Urinary bladder (tissue), 4 donors: Measurements from ENCODE around the gene NID2. TPM values are rescaled to one million over a fixed set of nuclear protein-coding genes. Genes with fewer than 3 reads are reported as not detected.

Experiments used
- DNase-seq: peaks from one replicate; pipeline ENCODE4 v3.0.0-alpha.2; 2015; ENCODE audit errors: extremely low spot score
- H3K27ac ChIP-seq: one replicate; pipeline ENCODE4 v1.5.1; 2013; ENCODE audit warnings: low read depth, mild to moderate bottlenecking, moderate library complexity
- H3K36me3 ChIP-seq: one replicate; pipeline ENCODE4 v1.6.1; 2013; ENCODE audit warnings: mild to moderate bottlenecking, moderate library complexity; ENCODE audit not compliant: insufficient read depth
- H3K4me1 ChIP-seq: one replicate; pipeline ENCODE4 v1.6.1; 2013; ENCODE audit warnings: mild to moderate bottlenecking, moderate library complexity; ENCODE audit not compliant: insufficient read depth
- H3K4me3 ChIP-seq: one replicate; pipeline ENCODE4 v1.5.1; 2013; ENCODE audit warnings: low read depth, low read length
- WGBS: extraction: QIAGEN DNeasy Blood & Tissue Kit; methylation state at CpG from one replicate; pipeline ENCODE4 v1.1.7; 2013; 5-methylcytosine and 5-hydroxymethylcytosine counted together
- polyA plus RNA-seq: library from polyadenylated mRNA; stranded (reverse); fragments of 200-250 nt; gene quantifications from one replicate; pipeline ENCODE4 v1.2.3, GENCODE V29; 2013
- total RNA-seq: library from RNA; depleted of rRNA; stranded (reverse); fragments of >200 nt; gene quantifications from one replicate; pipeline ENCODE4 v1.2.3, GENCODE V29; 2014
- donor health status: healthy with polysubstance abuse.
- donor health status: healthy.

Gene NID2
- total and polyA plus RNA-seq, 2 donors, result 12.5 to 102 TPM

- Histone ChIP-seq H3K36me3 (no peaks in the 10 kb centered on the region), H3K4me3 (no peak overlapping the region), H3K4me1 (no peaks in the 10 kb centered on the region), H3K27ac (no peak overlapping the region)
- WGBS, result 71% methylated on average over 7 of the region's 7 CpGs
- DNase-seq, result no peak
These were observed 47.8 kb downstream of the NID2 start for GRCh38 chr14:52020866-52021717.

GRCh38 chr14:52020161-52020714 is 48.6 kb downstream of the NID2 start:
- H3K27ac ChIP-seq, result no peak overlapping the region
- WGBS, result 79% methylated on average over 5 of the region's 5 CpGs
- DNase-seq, result no peak
- no peaks in the 10 kb centered on the region for H3K36me3 ChIP-seq
- no peaks in the 10 kb centered on the region for H3K4me1 ChIP-seq
- H3K4me3 ChIP-seq, result no peak overlapping the region

GRCh38 chr14:52018970-52019369 is 49.9 kb downstream of the NID2 start:
- Histone ChIP-seq H3K4me1 (no peaks in the 10 kb centered on the region), H3K36me3 (no peaks in the 10 kb centered on the region), H3K4me3 (no peak overlapping the region), H3K27ac (no peak overlapping the region)
- no peak for DNase-seq
- WGBS, result 97% methylated on average over 8 of the region's 8 CpGs

- no peak for DNase-seq
- no peak overlapping the region for H3K4me3 ChIP-seq
- H3K36me3 ChIP-seq, result no peaks in the 10 kb centered on the region
- WGBS, result 87% methylated on average over 4 of the region's 4 CpGs
- no peaks in the 10 kb centered on the region for H3K4me1 ChIP-seq
- H3K27ac ChIP-seq, result no peak overlapping the region
These were observed 50.6 kb downstream of the NID2 start for GRCh38 chr14:52018252-52018651.

GRCh38 chr14:52015411-52016030 is 53.3 kb downstream of the NID2 start:
- Histone ChIP-seq H3K36me3 (no peaks in the 10 kb centered on the region), H3K4me1 (no peaks in the 10 kb centered on the region), H3K4me3 (no peak overlapping the region), H3K27ac (no peak overlapping the region)
- WGBS, result 82% methylated on average over 8 of the region's 8 CpGs
- no peak for DNase-seq

GRCh38 chr14:52014601-52015267 is 54.1 kb downstream of the NID2 start:
- WGBS, result 78% methylated on average over 15 of the region's 15 CpGs
- no peak for DNase-seq

GRCh38 chr14:52013984-52014600 is 54.8 kb downstream of the NID2 start:
- no peak for DNase-seq
- WGBS, result 79% methylated on average over 11 of the region's 11 CpGs
- H3K27ac ChIP-seq, result no peak overlapping the region
- H3K4me1 ChIP-seq, result no peaks in the 10 kb centered on the region
- no peaks in the 10 kb centered on the region for H3K36me3 ChIP-seq
- H3K4me3 ChIP-seq, result no peak overlapping the region

More at GRCh38 chr14:52014601-52015267, 54.1 kb downstream of the NID2 start:
- Histone ChIP-seq H3K36me3 (no peaks in the 10 kb centered on the region), H3K27ac (no peak overlapping the region), H3K4me1 (no peaks in the 10 kb centered on the region), H3K4me3 (no peak overlapping the region)

GRCh38 chr14:52012635-52013034 is 56.2 kb downstream of the NID2 start:
- Histone ChIP-seq H3K36me3 (no peaks in the 10 kb centered on the region), H3K4me3 (no peak overlapping the region), H3K27ac (no peak overlapping the region), H3K4me1 (no peaks in the 10 kb centered on the region)
- WGBS, result 48% methylated on average over 4 of the region's 4 CpGs
- no peak for DNase-seq

- DNase-seq, result no peak
- H3K27ac ChIP-seq, result no peak overlapping the region
- H3K4me3 ChIP-seq, result no peak overlapping the region
- 85% methylated on average over 9 of the region's 9 CpGs for WGBS
- no peaks in the 10 kb centered on the region for H3K4me1 ChIP-seq
- no peaks in the 10 kb centered on the region for H3K36me3 ChIP-seq
These were observed 57.3 kb downstream of the NID2 start for GRCh38 chr14:52011523-52011922.

GRCh38 chr14:52010173-52010693 is 58.6 kb downstream of the NID2 start:
- peaks cover 4% of the 10 kb centered on the region for H3K36me3 ChIP-seq
- no peak overlapping the region for H3K27ac ChIP-seq
- no peak overlapping the region for H3K4me3 ChIP-seq
- WGBS, result 80% methylated on average over 3 of the region's 3 CpGs
- H3K4me1 ChIP-seq, result no peaks in the 10 kb centered on the region
- DNase-seq, result no peak

- no peak overlapping the region for H3K27ac ChIP-seq
- H3K4me1 ChIP-seq, result no peaks in the 10 kb centered on the region
- WGBS, result 96% methylated on average over 4 of the region's 4 CpGs
- H3K36me3 ChIP-seq, result peaks cover 6% of the 10 kb centered on the region
- H3K4me3 ChIP-seq, result no peak overlapping the region
- no peak for DNase-seq
These were observed 60.7 kb downstream of the NID2 start for GRCh38 chr14:52008136-52008535.

GRCh38 chr14:52007637-52008036 is 61.2 kb downstream of the NID2 start:
- Histone ChIP-seq H3K36me3 (peaks cover 6% of the 10 kb centered on the region), H3K4me3 (no peak overlapping the region), H3K4me1 (no peaks in the 10 kb centered on the region), H3K27ac (no peak overlapping the region)
- WGBS, result 59% methylated on average over 1 of the region's 1 CpG
- no peak for DNase-seq

GRCh38 chr14:52007211-52007610 is 61.6 kb downstream of the NID2 start:
- H3K4me3 ChIP-seq, result no peak overlapping the region
- WGBS, result 63% methylated on average over 1 of the region's 1 CpG
- H3K4me1 ChIP-seq, result no peaks in the 10 kb centered on the region
- H3K27ac ChIP-seq, result no peak overlapping the region
- DNase-seq, result no peak
- H3K36me3 ChIP-seq, result peaks cover 6% of the 10 kb centered on the region
